Measurements from ENCODE around the gene ABCC10.

DNA sequence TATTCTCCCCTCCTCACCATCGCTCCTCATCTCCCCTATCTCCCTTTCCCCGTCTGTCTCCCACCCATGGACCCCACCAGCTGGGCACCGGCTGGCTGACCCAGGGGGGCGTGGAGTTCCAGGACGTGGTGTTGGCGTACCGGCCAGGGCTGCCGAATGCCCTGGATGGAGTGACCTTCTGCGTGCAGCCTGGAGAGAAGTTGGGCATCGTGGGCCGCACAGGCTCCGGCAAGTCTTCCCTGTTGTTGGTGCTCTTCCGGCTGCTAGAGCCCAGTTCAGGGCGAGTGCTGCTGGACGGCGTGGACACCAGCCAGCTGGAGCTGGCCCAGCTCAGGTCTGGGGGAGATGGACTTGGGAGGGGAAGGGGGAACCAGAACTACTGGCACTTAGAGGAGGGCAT, 20.3 kb downstream of the ABCC10 start:
- TF ChIP-seq POLR2AphosphoS5 (IDR thresholded peaks at IDR 0.05): no peak
- TF ChIP-seq, protein P1, sequence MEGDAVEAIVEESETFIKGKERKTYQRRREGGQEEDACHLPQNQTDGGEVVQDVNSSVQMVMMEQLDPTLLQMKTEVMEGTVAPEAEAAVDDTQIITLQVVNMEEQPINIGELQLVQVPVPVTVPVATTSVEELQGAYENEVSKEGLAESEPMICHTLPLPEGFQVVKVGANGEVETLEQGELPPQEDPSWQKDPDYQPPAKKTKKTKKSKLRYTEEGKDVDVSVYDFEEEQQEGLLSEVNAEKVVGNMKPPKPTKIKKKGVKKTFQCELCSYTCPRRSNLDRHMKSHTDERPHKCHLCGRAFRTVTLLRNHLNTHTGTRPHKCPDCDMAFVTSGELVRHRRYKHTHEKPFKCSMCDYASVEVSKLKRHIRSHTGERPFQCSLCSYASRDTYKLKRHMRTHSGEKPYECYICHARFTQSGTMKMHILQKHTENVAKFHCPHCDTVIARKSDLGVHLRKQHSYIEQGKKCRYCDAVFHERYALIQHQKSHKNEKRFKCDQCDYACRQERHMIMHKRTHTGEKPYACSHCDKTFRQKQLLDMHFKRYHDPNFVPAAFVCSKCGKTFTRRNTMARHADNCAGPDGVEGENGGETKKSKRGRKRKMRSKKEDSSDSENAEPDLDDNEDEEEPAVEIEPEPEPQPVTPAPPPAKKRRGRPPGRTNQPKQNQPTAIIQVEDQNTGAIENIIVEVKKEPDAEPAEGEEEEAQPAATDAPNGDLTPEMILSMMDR (IDR thresholded peaks at IDR 0.05): no peak
